RWPE2 (cell line): ENCODE results near the gene ATG4D.
A peak's percentile ranks its signal among the peaks of the same experiment; 100 is the strongest.

Experiments
- ATAC-seq: fragments of 200-7000 bp; cut with Tn5 transposase; 3 replicates; pipeline ENCODE4 v1.9.1; 2021; ENCODE audit warnings: low read depth
- DNase-seq: peaks from one replicate; pipeline ENCODE4 v3.0.0-alpha.2; 2020; ENCODE audit warnings: low spot score
- H3K27ac ChIP-seq: fragments of 450-650 bp; 2 replicates; pipeline ENCODE4 v1.5.1; 2017; ENCODE audit warnings: mild to moderate bottlenecking; ENCODE audit not compliant: poor library complexity, severe bottlenecking
- H3K27me3 ChIP-seq: fragments of 250-450 bp; sonication (Bioruptor Pico); 2 replicates; pipeline ENCODE4 v1.5.1; 2021; ENCODE audit warnings: mild to moderate bottlenecking, moderate library complexity; ENCODE audit not compliant: insufficient read depth, poor library complexity, severe bottlenecking
- H3K36me3 ChIP-seq: fragments of 250-450 bp; sonication (Bioruptor Pico); 2 replicates; pipeline ENCODE4 v1.5.1; 2020; ENCODE audit warnings: low read depth, mild to moderate bottlenecking, moderate library complexity
- H3K4me1 ChIP-seq: fragments of 250-450 bp; sonication (Bioruptor Pico); 2 replicates; pipeline ENCODE4 v1.5.1; 2021; ENCODE audit warnings: mild to moderate bottlenecking, moderate library complexity; ENCODE audit not compliant: insufficient read depth, poor library complexity, severe bottlenecking
- H3K4me3 ChIP-seq: fragments of 250-450 bp; sonication (Bioruptor Pico); 2 replicates; pipeline ENCODE4 v1.5.1; 2021; ENCODE audit warnings: mild to moderate bottlenecking, moderate library complexity; ENCODE audit not compliant: severe bottlenecking
- H3K9me3 ChIP-seq: fragments of 250-450 bp; sonication (Bioruptor Pico); 2 replicates; pipeline ENCODE4 v1.5.1; 2021; ENCODE audit warnings: mild to moderate bottlenecking, moderate library complexity; ENCODE audit not compliant: severe bottlenecking
- CTCF ChIP-seq: fragments of 450-650 bp; IDR thresholded peaks from one replicate; pipeline ENCODE4 v1.5.1; 2017; ENCODE audit warnings: mild to moderate bottlenecking, moderate library complexity; ENCODE audit not compliant: poor library complexity, severe bottlenecking

The ATG4D gene

GRCh38 chr19:10508036-10508435 lies 35.7 kb upstream of the ATG4D start:
- H3K4me3 ChIP-seq, result no peak overlapping the region
- H3K36me3 ChIP-seq, result no peaks in the 10 kb centered on the region
- peaks cover 10% of the 10 kb centered on the region for H3K4me1 ChIP-seq
- no peaks in the 10 kb centered on the region for H3K27me3 ChIP-seq
- no peak overlapping the region for H3K27ac ChIP-seq
- no peak for DNase-seq
- TF ChIP-seq CTCF, result no peak
- no peak for ATAC-seq
- no peaks in the 10 kb centered on the region for H3K9me3 ChIP-seq

GRCh38 chr19:10508707-10509106 lies 35.0 kb upstream of the ATG4D start:
- TF ChIP-seq CTCF, result no peak
- no peak for ATAC-seq
- DNase-seq, result no peak
- Histone ChIP-seq H3K9me3 (no peaks in the 10 kb centered on the region), H3K27me3 (no peaks in the 10 kb centered on the region), H3K36me3 (no peaks in the 10 kb centered on the region), H3K4me3 (no peak overlapping the region), H3K4me1 (peaks cover 10% of the 10 kb centered on the region), H3K27ac (peak overlapping the region; percentile 70)

DNA sequence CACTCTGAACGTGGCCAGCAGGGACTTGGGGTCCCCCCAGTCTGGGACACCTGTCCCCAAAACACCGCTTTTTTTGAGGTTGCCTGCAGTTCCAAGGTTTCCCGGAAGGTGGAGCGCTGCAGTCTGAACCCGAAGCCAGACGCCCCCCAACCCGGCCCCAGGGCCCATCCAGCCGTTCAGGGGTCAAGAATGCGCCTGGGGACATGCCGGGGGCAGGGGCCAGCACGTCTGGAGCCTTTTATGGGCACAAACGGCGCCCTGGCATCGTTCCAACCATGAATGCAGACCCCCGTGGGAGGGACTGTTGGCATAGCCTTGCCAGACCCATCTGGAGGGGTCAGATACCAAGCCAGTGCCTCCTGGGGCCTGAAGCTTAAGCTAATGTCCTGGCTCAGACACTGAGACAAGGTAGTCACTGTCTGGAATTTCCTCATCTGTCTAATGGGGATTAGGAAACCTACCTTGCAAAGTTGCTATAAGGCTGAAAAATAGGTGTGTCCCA lies 33.4 kb upstream of the ATG4D start:
- peak; percentile 87 for ATAC-seq
- DNase-seq, result no peak
- Histone ChIP-seq H3K36me3 (no peaks in the 10 kb centered on the region), H3K27me3 (no peaks in the 10 kb centered on the region), H3K4me3 (no peak overlapping the region), H3K9me3 (no peaks in the 10 kb centered on the region), H3K4me1 (peaks cover 10% of the 10 kb centered on the region), H3K27ac (peak overlapping the region; percentile 70)
- TF ChIP-seq CTCF, result peak; percentile 78

- no peak overlapping the region for H3K27ac ChIP-seq
- H3K9me3 ChIP-seq, result no peaks in the 10 kb centered on the region
- no peak for ATAC-seq
- H3K27me3 ChIP-seq, result no peaks in the 10 kb centered on the region
- TF ChIP-seq CTCF, result no peak
- H3K36me3 ChIP-seq, result no peaks in the 10 kb centered on the region
- no peak overlapping the region for H3K4me3 ChIP-seq
- DNase-seq, result no peak
- H3K4me1 ChIP-seq, result peaks cover 10% of the 10 kb centered on the region
These were observed 30.5 kb upstream of the ATG4D start for GRCh38 chr19:10513223-10513622.

GRCh38 chr19:10514211-10515145 lies 29.2 kb upstream of the ATG4D start:
- Histone ChIP-seq H3K9me3 (no peaks in the 10 kb centered on the region), H3K27ac (no peak overlapping the region), H3K36me3 (no peaks in the 10 kb centered on the region), H3K4me3 (no peak overlapping the region), H3K4me1 (peaks cover 8% of the 10 kb centered on the region), H3K27me3 (no peaks in the 10 kb centered on the region)
- no peak for TF ChIP-seq CTCF
- ATAC-seq (no peak), DNase-seq (no peak)
